H9 (cell line): ENCODE measurements around the gene PPARGC1A. TPM values are rescaled to one million over a fixed set of nuclear protein-coding genes. Genes with fewer than 3 reads are reported as not detected.
A peak's percentile ranks its signal among the peaks of the same experiment; 100 is the strongest.

ENCODE experiments used
- DNase-seq: peaks from one replicate; pipeline ENCODE4 v3.0.0-alpha.2; 2017
- H2AFZ ChIP-seq: one replicate; pipeline ENCODE4 v1.6.1; 2013; ENCODE audit warnings: mild to moderate bottlenecking, low read length, control low read depth, moderate library complexity
- H2AK5ac ChIP-seq: 2 replicates; pipeline ENCODE4 v1.6.1; 2013; ENCODE audit warnings: low read length, control low read depth, mixed read lengths; ENCODE audit not compliant: insufficient read length
- H2BK120ac ChIP-seq: one replicate; pipeline ENCODE4 v1.6.1; 2013; ENCODE audit warnings: low read depth, mild to moderate bottlenecking, low read length, control low read depth, inconsistent platforms; ENCODE audit not compliant: poor library complexity, severe bottlenecking
- H2BK12ac ChIP-seq: 2 replicates; pipeline ENCODE4 v1.6.1; 2013; ENCODE audit warnings: low read length, control low read depth, mixed read lengths, low read depth; ENCODE audit not compliant: insufficient read length
- H2BK15ac ChIP-seq: 2 replicates; pipeline ENCODE4 v1.6.1; 2013; ENCODE audit warnings: low read depth, low read length, control low read depth
- H2BK20ac ChIP-seq: one replicate; pipeline ENCODE4 v1.6.1; 2013; ENCODE audit warnings: low read depth, mild to moderate bottlenecking, low read length, control low read depth, inconsistent platforms; ENCODE audit not compliant: poor library complexity, severe bottlenecking
- H2BK5ac ChIP-seq: 2 replicates; pipeline ENCODE4 v1.6.1; 2013; ENCODE audit warnings: low read length, control low read depth, mixed read lengths; ENCODE audit not compliant: insufficient read length
- H3K14ac ChIP-seq: 2 replicates; pipeline ENCODE4 v1.6.1; 2013; ENCODE audit warnings: low read length, control low read depth; ENCODE audit not compliant: insufficient read depth
- H3K18ac ChIP-seq: 2 replicates; pipeline ENCODE4 v1.6.1; 2013; ENCODE audit warnings: low read depth, mild to moderate bottlenecking, mixed read lengths, low read length, control low read depth; ENCODE audit not compliant: insufficient read length
- H3K23ac ChIP-seq: 2 replicates; pipeline ENCODE4 v1.6.1; 2013; ENCODE audit warnings: low read length, control low read depth, mixed read lengths, low read depth; ENCODE audit not compliant: insufficient read length
- H3K23me2 ChIP-seq: 2 replicates; pipeline ENCODE4 v1.6.1; 2013; ENCODE audit warnings: low read depth, mild to moderate bottlenecking, mixed read lengths, low read length, control low read depth; ENCODE audit not compliant: insufficient read length, poor library complexity, severe bottlenecking
- H3K27ac ChIP-seq: 2 replicates; pipeline ENCODE4 v1.5.1; 2013; ENCODE audit warnings: low read length, control low read depth, mixed read lengths, low read depth; ENCODE audit not compliant: insufficient read length
- H3K27me3 ChIP-seq: 2 replicates; pipeline ENCODE4 v1.6.1; 2013; ENCODE audit warnings: low read length, control low read depth, inconsistent platforms; ENCODE audit not compliant: insufficient read depth
- H3K4ac ChIP-seq: 2 replicates; pipeline ENCODE4 v1.6.1; 2013; ENCODE audit warnings: low read depth, mild to moderate bottlenecking, control low read depth, inconsistent platforms, low read length, moderate library complexity
- H3K4me1 ChIP-seq: 2 replicates; pipeline ENCODE4 v1.6.1; 2013; ENCODE audit warnings: low read length, control low read depth, inconsistent platforms; ENCODE audit not compliant: insufficient read depth
- H3K4me2 ChIP-seq: 2 replicates; pipeline ENCODE4 v1.6.1; 2013; ENCODE audit warnings: low read length, control low read depth, mixed read lengths; ENCODE audit not compliant: insufficient read length, insufficient read depth
- H3K56ac ChIP-seq: 2 replicates; pipeline ENCODE4 v1.6.1; 2013; ENCODE audit warnings: low read depth, mild to moderate bottlenecking, mixed read lengths, low read length, control low read depth; ENCODE audit not compliant: insufficient read length
- H3K79me1 ChIP-seq: 2 replicates; pipeline ENCODE4 v1.6.1; 2013; ENCODE audit warnings: low read depth, mild to moderate bottlenecking, moderate library complexity, low read length, control low read depth, inconsistent platforms; ENCODE audit not compliant: insufficient read depth, poor library complexity, severe bottlenecking
- H3K79me2 ChIP-seq: 2 replicates; pipeline ENCODE4 v1.6.1; 2013; ENCODE audit warnings: low read length, control low read depth, inconsistent platforms; ENCODE audit not compliant: insufficient read depth
- H3K9ac ChIP-seq: 2 replicates; pipeline ENCODE4 v1.6.1; 2013; ENCODE audit warnings: low read length, control low read depth, mixed read lengths; ENCODE audit not compliant: insufficient read length; ENCODE audit errors: extremely low read depth
- H3K9me3 ChIP-seq: one replicate; pipeline ENCODE4 v1.6.1; 2013; ENCODE audit warnings: low read depth, low read length, inconsistent platforms; ENCODE audit not compliant: control insufficient read depth
- H3T11ph ChIP-seq: one replicate; pipeline ENCODE4 v1.6.1; 2013; ENCODE audit warnings: mild to moderate bottlenecking, low read length, control low read depth, inconsistent platforms
- H4K20me1 ChIP-seq: one replicate; pipeline ENCODE4 v1.6.1; 2013; ENCODE audit not compliant: control insufficient read depth, insufficient read length, insufficient read depth
- H4K5ac ChIP-seq: 2 replicates; pipeline ENCODE4 v1.6.1; 2013; ENCODE audit warnings: low read depth, mild to moderate bottlenecking, mixed read lengths, low read length, control low read depth; ENCODE audit not compliant: insufficient read length
- H4K8ac ChIP-seq: replicated peaks from 2 replicates; pipeline ENCODE4 v1.6.1; 2013; ENCODE audit warnings: low read length, control low read depth, mixed read lengths, low read depth; ENCODE audit not compliant: insufficient read length
- H4K91ac ChIP-seq: 2 replicates; pipeline ENCODE4 v1.6.1; 2013; ENCODE audit warnings: low read depth, mild to moderate bottlenecking, moderate library complexity, mixed read lengths, low read length, control low read depth; ENCODE audit not compliant: insufficient read length
- H3K27ac Mint-ChIP-seq, 3 experiments: 2 replicates in 2 of 3; 3 replicates in 1 of 3; pipeline ENCODE4 v1.8.0; 2020 to 2021; ENCODE audit warnings: mixed read lengths in 3 of 3, mild to moderate bottlenecking in 1 of 3, moderate library complexity in 1 of 3
- H3K27me3 Mint-ChIP-seq: 2 replicates; pipeline ENCODE4 v1.8.0; 2021; ENCODE audit warnings: low read depth, mild to moderate bottlenecking, moderate library complexity, mixed read lengths
- H3K36me3 Mint-ChIP-seq, 3 experiments: 2 replicates in 2 of 3; 3 replicates in 1 of 3; pipeline ENCODE4 v1.8.0; 2020 to 2021; ENCODE audit warnings: low read depth in 3 of 3, mixed read lengths in 3 of 3; ENCODE audit not compliant: insufficient read depth in 1 of 3
- H3K4me1 Mint-ChIP-seq, 2 experiments: 2 replicates each; pipeline ENCODE4 v1.8.0; 2020; ENCODE audit warnings: mixed read lengths in 2 of 2
- H3K4me3 Mint-ChIP-seq, 2 experiments: 2 replicates in 1 of 2; 3 replicates in 1 of 2; pipeline ENCODE4 v1.8.0; 2020 to 2021; ENCODE audit warnings: mild to moderate bottlenecking in 2 of 2, mixed read lengths in 2 of 2, moderate library complexity in 1 of 2
- H3K9me3 Mint-ChIP-seq, 2 experiments: 2 replicates in 1 of 2; 3 replicates in 1 of 2; pipeline ENCODE4 v1.8.0; 2020; ENCODE audit warnings: mild to moderate bottlenecking in 2 of 2, mixed read lengths in 2 of 2, moderate library complexity in 1 of 2
- CTCF ChIP-seq: fragments of 200-600 bp; sonication (generic); conservative IDR thresholded peaks from 3 replicates; pipeline ENCODE4 v1.8.0; 2021; ENCODE audit warnings: antibody characterized with exemption, mild to moderate bottlenecking
- WGBS: extraction: QIAGEN DNeasy Blood & Tissue Kit; methylation state at CpG from one replicate; pipeline ENCODE4 v1.1.7; 2013; ENCODE audit warnings: missing lambda C conversion rate, low lambda C conversion rate, mixed read lengths; ENCODE audit not compliant: insufficient read length; ENCODE audit errors: extremely low coverage; 5-methylcytosine and 5-hydroxymethylcytosine counted together
- total RNA-seq: library from RNA; stranded (reverse); gene quantifications from 2 replicates; pipeline ENCODE4 v1.2.1, GENCODE V29; 2021

Gene PPARGC1A
- total RNA-seq, 1 experiment from 2014 or later = 1.7 TPM

- Histone ChIP-seq H3K14ac (no peak overlapping the region), H3K23ac (no peak overlapping the region), H3K18ac (no peak overlapping the region), H3K4ac (no peak overlapping the region), H3K79me2 (no peaks in the 10 kb centered on the region), H3K4me1 (peaks cover 14% of the 10 kb centered on the region; the same call in 1 of the 2 replicates), H2BK15ac (no peak overlapping the region), H2BK120ac (no peak overlapping the region), H4K91ac (no peak overlapping the region), H3K4me2 (peak overlapping the region; percentile 45), H3T11ph (no peak overlapping the region), H2AK5ac (no peak overlapping the region), H3K27me3 (no peaks in the 10 kb centered on the region; the same call in 1 of the 2 replicates), H2BK20ac (no peak overlapping the region), H4K8ac (no peak overlapping the region), H3K56ac (no peak overlapping the region), H3K9me3 (no peaks in the 10 kb centered on the region), H3K27ac (no peak overlapping the region), H3K79me1 (no peaks in the 10 kb centered on the region), H2AFZ (no peak overlapping the region), H3K23me2 (peaks cover 3% of the 10 kb centered on the region), H4K5ac (no peak overlapping the region), H3K9ac (no peak overlapping the region), H2BK12ac (no peak overlapping the region), H2BK5ac (no peak overlapping the region), H4K20me1 (no peaks in the 10 kb centered on the region)
- WGBS = no CpG with 5 or more reads among the region's 25 CpGs
- TF ChIP-seq CTCF = no peak
- Mint-ChIP-seq H3K27me3 (peaks cover 39% of the 10 kb centered on the region), H3K4me3 (peak overlapping the region; percentile 59 to 76), H3K9me3 (no peaks in the 10 kb centered on the region), H3K27ac (no peak overlapping the region; a peak in 1 of 7 replicates), H3K4me1 (peaks cover 60 to 61% of the 10 kb centered on the region in 2 experiments), H3K36me3 (no peaks in the 10 kb centered on the region)
- DNase-seq = no peak
These were observed 1.2 kb downstream of the PPARGC1A start for GRCh38 chr4:23888421-23889319.
